ENCODE results near the gene PRSS50.

The PRSS50 gene

GRCh38 chr3:46670000-46670890 lies 47.4 kb downstream of the PRSS50 start:
- DNase-seq (ENCODE audit: low read depth, low spot score), result no peak

- DNase-seq (ENCODE audit: low read depth, low spot score), result no peak
These were observed 48.3 kb downstream of the PRSS50 start for GRCh38 chr3:46669191-46669999.

- no peak for DNase-seq (ENCODE audit: low read depth, low spot score)
These were observed 49.1 kb downstream of the PRSS50 start for GRCh38 chr3:46668591-46668990.

GRCh38 chr3:46668116-46668515 lies 49.6 kb downstream of the PRSS50 start:
- DNase-seq (ENCODE audit: low read depth, low spot score), result no peak

- no peak for DNase-seq (ENCODE audit: low read depth, low spot score)
These were observed 50.0 kb downstream of the PRSS50 start for GRCh38 chr3:46667657-46668056.

- no peak for DNase-seq (ENCODE audit: low read depth, low spot score)
These were observed 50.5 kb downstream of the PRSS50 start for GRCh38 chr3:46667061-46667621.

GRCh38 chr3:46666453-46666845 lies 51.2 kb downstream of the PRSS50 start:
- DNase-seq (ENCODE audit: low read depth, low spot score), result no peak

- no peak for DNase-seq (ENCODE audit: low read depth, low spot score)
These were observed 51.8 kb downstream of the PRSS50 start for GRCh38 chr3:46665763-46666452.

GRCh38 chr3:46664971-46665762 lies 52.5 kb downstream of the PRSS50 start:
- DNase-seq (ENCODE audit: low read depth, low spot score), result no peak

GRCh38 chr3:46664188-46664970 lies 53.3 kb downstream of the PRSS50 start:
- DNase-seq (ENCODE audit: low read depth, low spot score), result no peak

- DNase-seq (ENCODE audit: low read depth, low spot score), result no peak
These were observed 54.0 kb downstream of the PRSS50 start for GRCh38 chr3:46663591-46664135.

GRCh38 chr3:46662771-46663551 lies 54.7 kb downstream of the PRSS50 start:
- DNase-seq (ENCODE audit: low read depth, low spot score), result no peak

Measured in activated CD4-positive, CD25-positive, alpha-beta regulatory T cell treated with anti-CD3 and anti-CD28 coated beads, Interleukin-2, amount 50 U/mL, for 16 hours (primary cell).